Measurements from ENCODE around the gene PCSK4. TPM values are rescaled to one million over a fixed set of nuclear protein-coding genes. Genes with fewer than 3 reads are reported as not detected.
"Not testable (repeated sequence)": the region's sequence is repeated elsewhere in the genome, so short reads cannot be mapped to it uniquely, and the experiment has no call there.

The PCSK4 gene
- total RNA-seq, 1 experiment from 2014 or later = 18.6 TPM

DNA sequence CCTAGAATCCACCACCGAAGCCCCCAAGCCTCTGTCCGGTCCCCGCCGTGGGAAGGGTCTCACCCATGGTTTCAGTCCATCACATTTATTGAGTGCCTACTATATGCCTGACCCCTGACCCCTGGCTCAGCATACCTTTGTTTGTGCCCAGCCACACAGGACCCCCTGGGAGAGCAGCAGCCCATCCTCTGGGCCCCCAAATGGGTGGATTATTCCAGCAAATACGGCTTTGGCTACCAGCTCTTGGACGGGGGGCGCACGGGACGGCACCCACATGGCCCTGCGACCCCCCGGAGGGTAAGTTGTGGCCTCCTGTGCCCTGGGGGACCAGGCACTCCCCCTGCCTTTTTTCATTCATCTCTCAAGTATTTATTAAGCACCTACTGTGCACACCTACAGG, 41.4 kb upstream of the PCSK4 start:
- no peak overlapping the region for H3K27ac ChIP-seq
- DNase-seq = no peak
- TF ChIP-seq, protein P1, sequence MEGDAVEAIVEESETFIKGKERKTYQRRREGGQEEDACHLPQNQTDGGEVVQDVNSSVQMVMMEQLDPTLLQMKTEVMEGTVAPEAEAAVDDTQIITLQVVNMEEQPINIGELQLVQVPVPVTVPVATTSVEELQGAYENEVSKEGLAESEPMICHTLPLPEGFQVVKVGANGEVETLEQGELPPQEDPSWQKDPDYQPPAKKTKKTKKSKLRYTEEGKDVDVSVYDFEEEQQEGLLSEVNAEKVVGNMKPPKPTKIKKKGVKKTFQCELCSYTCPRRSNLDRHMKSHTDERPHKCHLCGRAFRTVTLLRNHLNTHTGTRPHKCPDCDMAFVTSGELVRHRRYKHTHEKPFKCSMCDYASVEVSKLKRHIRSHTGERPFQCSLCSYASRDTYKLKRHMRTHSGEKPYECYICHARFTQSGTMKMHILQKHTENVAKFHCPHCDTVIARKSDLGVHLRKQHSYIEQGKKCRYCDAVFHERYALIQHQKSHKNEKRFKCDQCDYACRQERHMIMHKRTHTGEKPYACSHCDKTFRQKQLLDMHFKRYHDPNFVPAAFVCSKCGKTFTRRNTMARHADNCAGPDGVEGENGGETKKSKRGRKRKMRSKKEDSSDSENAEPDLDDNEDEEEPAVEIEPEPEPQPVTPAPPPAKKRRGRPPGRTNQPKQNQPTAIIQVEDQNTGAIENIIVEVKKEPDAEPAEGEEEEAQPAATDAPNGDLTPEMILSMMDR (conservative IDR thresholded peaks at IDR 0.05) = no peak
- 0 out of 2 replicates have a peak, but pooled peaks cover 8% of the 10 kb centered on the region for H3K27me3 ChIP-seq (ENCODE audit: insufficient read depth, low read depth)
- H3K9me2 ChIP-seq (ENCODE audit: insufficient read depth) = no peaks in the 10 kb centered on the region
- H3K79me2 ChIP-seq (ENCODE audit: low read depth) = no peaks in the 10 kb centered on the region
- intact Hi-C loops (cut with micrococcal nuclease; ENCODE audit: unreplicated experiment) = no loop called here
- H3K4me2 ChIP-seq = no peak overlapping the region
- no peaks in the 10 kb centered on the region for H4K20me1 ChIP-seq (ENCODE audit: insufficient read depth)
- H2AFZ ChIP-seq = no peak overlapping the region
- ChIA-PET CTCF (interaction anchor here (0.7 kb wide), 1 partner anchor 113 kb away, joined by 3 read pairs; no protein-coding TSS in a partner anchor), POLR2A (ENCODE audit: unreplicated experiment) (no interaction called here)
- H3K36me3 ChIP-seq (ENCODE audit: low read depth) = no peaks in the 10 kb centered on the region
- no peaks in the 10 kb centered on the region for H3K4me1 ChIP-seq (replicated peaks; ENCODE audit: insufficient read depth)
- no peaks in the 10 kb centered on the region for H3F3A ChIP-seq (ENCODE audit: insufficient read depth, low read depth)
- H3K9me3 ChIP-seq (ENCODE audit: insufficient read depth, low read depth) = no peaks in the 10 kb centered on the region
- no TSS peak for BruUV-seq (replicated peaks)
- no peak overlapping the region for H3K4me3 ChIP-seq

- POLR2A ChIA-PET (ENCODE audit: unreplicated experiment); H3K36me3 ChIP-seq (ENCODE audit: low read depth); H3K27me3 ChIP-seq (ENCODE audit: insufficient read depth, low read depth); H3K4me2 ChIP-seq; DNase-seq; H3K79me2 ChIP-seq (ENCODE audit: low read depth); intact Hi-C loops (cut with micrococcal nuclease; ENCODE audit: unreplicated experiment); H3F3A ChIP-seq (ENCODE audit: insufficient read depth, low read depth); H3K4me1 ChIP-seq (replicated peaks; ENCODE audit: insufficient read depth); H2AFZ ChIP-seq; H4K20me1 ChIP-seq (ENCODE audit: insufficient read depth); H3K9me2 ChIP-seq (ENCODE audit: insufficient read depth); BruUV-seq (replicated peaks); H3K4me3 ChIP-seq; H3K9me3 ChIP-seq (ENCODE audit: insufficient read depth, low read depth); H3K27ac ChIP-seq: not testable (repeated sequence)
- CTCF ChIA-PET = interaction anchor here (0.6 kb wide), 1 partner anchor 858 kb away, joined by 8 read pairs; no protein-coding TSS in a partner anchor
Measured at GRCh38 chr19:1530856-1531255, 40.7 kb upstream of the PCSK4 start.

DNA sequence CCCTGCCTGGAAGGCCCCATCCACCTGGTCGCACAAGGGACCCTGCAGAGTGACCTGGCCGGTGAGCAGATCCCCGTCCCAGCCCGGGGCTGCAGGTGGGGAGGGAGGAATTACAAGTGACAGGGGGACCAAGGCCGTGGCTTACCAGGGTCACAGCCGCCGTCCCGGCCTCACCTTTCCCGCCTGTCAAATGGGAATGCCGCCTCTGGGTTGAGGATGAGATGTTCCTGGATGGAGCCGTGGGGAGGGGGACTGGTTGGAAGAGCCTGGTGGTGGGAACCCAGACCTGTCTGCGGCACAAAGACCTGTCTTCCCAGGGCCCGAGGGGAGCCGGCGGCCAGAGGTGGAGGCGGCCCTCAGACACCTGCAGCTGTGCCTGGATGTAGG, 39.3 kb upstream of the PCSK4 start:
- no peak for TF ChIP-seq EZH2 (IDR thresholded peaks at IDR 0.05; ENCODE audit: low read depth)
- TF ChIP-seq, protein P1 (conservative IDR thresholded peaks at IDR 0.05) = no peak
- CTCF ChIA-PET = no interaction called here
- POLR2A ChIA-PET (ENCODE audit: unreplicated experiment) = no interaction called here

More for the DNA sequence above, 39.3 kb upstream of the PCSK4 start:
- H3K4me1 ChIP-seq (replicated peaks; ENCODE audit: insufficient read depth) = no peaks in the 10 kb centered on the region
- no peak for DNase-seq
- H3K4me2 ChIP-seq = no peak overlapping the region
- H3K9me2 ChIP-seq (ENCODE audit: insufficient read depth) = no peaks in the 10 kb centered on the region
- no peaks in the 10 kb centered on the region for H3F3A ChIP-seq (ENCODE audit: insufficient read depth, low read depth)
- H3K27ac ChIP-seq = no peak overlapping the region
- intact Hi-C loops (cut with micrococcal nuclease; ENCODE audit: unreplicated experiment) = no loop called here
- H3K27me3 ChIP-seq (ENCODE audit: insufficient read depth, low read depth) = 0 out of 2 replicates have a peak, but pooled peaks cover 8% of the 10 kb centered on the region
- no peaks in the 10 kb centered on the region for H4K20me1 ChIP-seq (ENCODE audit: insufficient read depth)
- no peaks in the 10 kb centered on the region for H3K79me2 ChIP-seq (ENCODE audit: low read depth)
- no peak overlapping the region for H2AFZ ChIP-seq
- no peaks in the 10 kb centered on the region for H3K9me3 ChIP-seq (ENCODE audit: insufficient read depth, low read depth)
- H3K4me3 ChIP-seq = no peak overlapping the region
- BruUV-seq (replicated peaks) = no TSS peak
- no peaks in the 10 kb centered on the region for H3K36me3 ChIP-seq (ENCODE audit: low read depth)
